GM18868 (cell line): Measurements from ENCODE around the gene NELFB.
A peak's percentile ranks its signal among the peaks of the same experiment; 100 is the strongest.

Experiments used
- ATAC-seq: cut with Tn5 transposase; IDR thresholded peaks from one replicate; pipeline ENCODE4 v1.9.1; 2021; ENCODE audit warnings: mild to moderate bottlenecking, moderate library complexity; ENCODE audit not compliant: unreplicated experiment

NELFB gene

GRCh38 chr9:137266585-137267453 lies 11.7 kb downstream of the NELFB start:
- ATAC-seq = no peak

GRCh38 chr9:137267933-137268355 lies 12.8 kb downstream of the NELFB start:
- ATAC-seq = peak; percentile 53

- ATAC-seq = no peak
Measured at GRCh38 chr9:137268538-137269201, 13.5 kb downstream of the NELFB start.

GRCh38 chr9:137269231-137269772 lies 14.2 kb downstream of the NELFB start:
- ATAC-seq = no peak

GRCh38 chr9:137270929-137271695 lies 16.0 kb downstream of the NELFB start:
- no peak for ATAC-seq

GRCh38 chr9:137271696-137272076 lies 16.6 kb downstream of the NELFB start:
- ATAC-seq = no peak

GRCh38 chr9:137272241-137273094 lies 17.3 kb downstream of the NELFB start:
- ATAC-seq = no peak

- ATAC-seq = no peak
Measured at GRCh38 chr9:137273095-137273490, 18.0 kb downstream of the NELFB start.

- no peak for ATAC-seq
Measured at GRCh38 chr9:137273611-137274320, 18.6 kb downstream of the NELFB start.

- no peak for ATAC-seq
Measured at GRCh38 chr9:137275203-137275587, 20.1 kb downstream of the NELFB start.

GRCh38 chr9:137275588-137276472 lies 20.7 kb downstream of the NELFB start:
- ATAC-seq = no peak

GRCh38 chr9:137276473-137277328 lies 21.6 kb downstream of the NELFB start:
- ATAC-seq = no peak

GRCh38 chr9:137277329-137278041 lies 22.4 kb downstream of the NELFB start, which contains the start of gene TOR4A:
TOR4A (plus strand) TSS chr9:137277726; CDS start chr9:137278690, 964 bp downstream.
- peak; percentile 70 for ATAC-seq

GRCh38 chr9:137278061-137278701 lies 23.1 kb downstream of the NELFB start:
- peak; percentile 8 for ATAC-seq

GRCh38 chr9:137278721-137279711 lies 23.9 kb downstream of the NELFB start:
- ATAC-seq = no peak
